ENCODE results near the gene LAMTOR2.

GRCh38 chr1:156096640-156097391 lies 42.2 kb downstream of the LAMTOR2 start:
- TF ChIP-seq SP1 (IDR thresholded peaks at IDR 0.05), result no peak
- no peak for TF ChIP-seq ARNT (IDR thresholded peaks at IDR 0.05)

Measured in HEK293T (cell line).